Ramos (cell line): ENCODE results near the gene PROK1.
"Not testable (repeated sequence)": the region's sequence is repeated elsewhere in the genome, so short reads cannot be mapped to it uniquely, and the experiment has no call there.

Source experiments
- in situ Hi-C: fragments of 300-500 bp; cut with MboI; formaldehyde crosslinking; loops from one replicate; pipeline ENCODE4 v1.14.3; 2022; ENCODE audit warnings: low sequenced_read_pairs; ENCODE audit not compliant: unreplicated experiment

Gene PROK1

DNA sequence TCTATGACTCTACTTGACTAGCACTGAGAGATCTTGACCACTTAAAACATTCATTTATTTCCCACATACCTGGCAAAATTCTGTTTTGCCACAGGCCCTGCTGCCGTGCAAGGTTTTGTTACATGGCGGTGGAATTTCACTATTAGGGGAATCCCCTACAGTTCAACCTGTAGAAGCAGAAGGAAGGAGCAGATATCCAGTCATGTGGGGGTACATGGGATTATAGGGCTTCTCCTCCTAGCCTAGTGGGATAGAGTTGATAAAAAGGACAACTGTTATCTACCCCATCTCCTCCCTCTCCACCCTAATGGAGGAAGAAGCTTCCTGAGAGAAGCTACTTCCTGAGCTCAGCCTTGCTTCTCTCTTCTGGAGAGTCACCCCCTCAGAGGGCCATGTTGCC, 17.7 kb upstream of the PROK1 start:
- in situ Hi-C loops, result no loop called here

DNA sequence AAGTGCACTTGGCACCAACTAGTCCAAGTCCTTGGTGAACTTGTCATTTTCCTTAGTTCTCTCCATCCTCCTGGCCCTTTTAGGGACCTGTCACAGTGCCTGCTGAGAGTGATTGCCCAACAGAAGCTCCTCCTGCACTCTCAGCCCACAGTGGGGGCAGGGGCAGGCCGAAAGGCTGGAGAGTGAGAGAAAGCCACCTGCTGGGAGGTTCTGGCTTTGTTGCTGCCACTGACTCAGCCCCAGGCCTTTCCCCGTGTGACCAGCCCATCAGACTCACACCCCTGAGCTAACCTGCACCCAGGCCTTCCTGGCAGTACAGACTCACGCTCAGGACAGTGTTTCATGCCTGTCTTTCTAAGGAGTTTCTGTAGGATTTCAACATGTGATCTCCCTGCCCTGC, 17.1 kb upstream of the PROK1 start:
- in situ Hi-C loops, result no loop called here

GRCh38 chr1:110434946-110435345, 16.0 kb upstream of the PROK1 start:
- in situ Hi-C loops, result no loop called here

- in situ Hi-C loops, result no loop called here
Observed at GRCh38 chr1:110436635-110437034, 14.3 kb upstream of the PROK1 start.

DNA sequence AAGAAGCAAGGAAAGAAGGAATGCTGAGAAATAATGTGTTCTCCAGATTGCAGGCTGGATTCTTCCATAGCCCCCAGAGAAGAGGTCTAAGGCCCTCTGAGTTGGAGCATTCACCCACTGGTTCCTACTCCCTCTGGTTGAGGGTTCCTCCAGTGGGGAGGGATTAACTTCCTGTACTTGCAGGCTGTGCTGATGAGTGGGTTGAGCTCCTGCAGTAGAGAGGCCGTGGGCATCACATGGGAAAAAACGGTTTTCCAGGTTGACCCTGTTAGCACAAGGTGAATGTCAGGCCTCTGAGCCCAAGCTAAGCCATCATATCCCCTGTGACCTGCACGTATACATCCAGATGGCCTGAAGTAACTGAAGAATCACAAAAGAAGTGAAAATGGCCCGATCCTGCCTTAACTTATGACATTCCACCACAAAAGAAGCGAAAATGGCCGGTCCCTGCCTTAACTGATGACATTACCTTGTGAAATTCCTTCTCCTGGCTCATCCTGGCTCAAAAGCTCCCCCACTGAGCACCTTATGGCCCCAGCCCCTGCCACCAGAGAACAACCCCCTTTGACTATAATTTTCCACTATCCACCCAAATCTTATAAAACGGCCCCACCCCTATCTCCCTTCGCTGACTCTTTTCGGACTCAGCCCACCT, 13.2 kb upstream of the PROK1 start:
- in situ Hi-C loops, result not testable (repeated sequence)

GRCh38 chr1:110438893-110439292, 12.1 kb upstream of the PROK1 start:
- in situ Hi-C loops, result no loop called here

DNA sequence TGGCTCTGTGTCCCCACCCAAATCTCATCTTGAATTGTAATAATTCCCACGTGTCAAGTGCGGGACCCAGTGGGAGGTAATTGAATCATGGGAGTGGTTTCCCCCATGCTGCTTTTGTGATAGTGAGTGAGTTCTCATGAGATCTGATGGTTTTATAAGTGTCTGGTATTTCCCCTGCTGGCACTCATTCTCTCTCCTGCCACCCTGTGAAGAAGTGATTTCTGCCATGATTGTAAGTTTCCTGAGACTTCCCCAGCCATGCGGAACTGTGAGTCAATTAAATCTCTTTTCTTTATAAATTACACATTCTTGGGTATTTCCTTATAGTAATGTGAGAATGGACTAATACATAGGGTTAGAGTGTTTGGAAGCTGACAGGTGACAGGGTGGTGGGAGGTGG, 11.1 kb upstream of the PROK1 start:
- in situ Hi-C loops, result not testable (repeated sequence)

DNA sequence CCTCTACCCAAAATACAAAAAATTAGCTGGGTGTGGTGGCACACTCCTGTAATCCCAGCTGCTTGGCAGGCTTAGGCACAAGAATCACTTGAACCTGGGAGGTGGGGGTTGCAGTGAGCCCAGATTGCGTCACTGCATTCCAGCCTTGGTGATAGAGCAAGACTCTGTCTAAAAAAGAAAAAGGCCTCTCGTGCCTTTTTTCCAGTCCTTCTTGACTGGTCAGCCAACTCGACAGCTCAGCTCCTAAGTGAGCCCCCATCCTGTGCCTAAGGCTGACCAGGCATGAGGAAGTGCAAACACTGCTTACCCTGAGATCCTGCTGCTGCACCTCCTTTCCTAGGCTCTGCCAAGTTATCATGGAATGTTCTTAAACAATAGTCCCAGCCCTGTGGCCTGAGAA, 10.1 kb upstream of the PROK1 start:
- in situ Hi-C loops, result no loop called here

GRCh38 chr1:110441888-110442287, 9.1 kb upstream of the PROK1 start:
- in situ Hi-C loops, result no loop called here

DNA sequence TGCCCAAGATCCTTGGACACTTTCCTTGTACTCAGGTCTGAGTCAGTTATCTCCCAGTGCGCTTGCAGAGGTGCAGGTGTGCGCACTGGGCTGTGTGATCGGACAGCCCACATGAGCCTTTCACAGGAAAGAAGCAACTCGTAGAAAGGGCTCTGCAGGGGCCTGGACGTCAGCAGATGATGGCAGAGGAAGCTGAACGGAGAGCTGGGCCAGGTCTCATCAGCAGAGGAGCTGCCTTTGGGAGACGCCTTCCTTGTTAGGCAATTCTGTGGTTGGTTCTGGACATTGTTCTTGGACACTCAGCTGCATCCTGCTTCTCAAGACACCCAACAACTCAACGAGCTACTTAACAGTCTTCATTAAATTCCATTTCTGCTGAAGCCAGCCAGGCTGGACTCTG, 7.5 kb upstream of the PROK1 start:
- in situ Hi-C loops, result no loop called here

DNA sequence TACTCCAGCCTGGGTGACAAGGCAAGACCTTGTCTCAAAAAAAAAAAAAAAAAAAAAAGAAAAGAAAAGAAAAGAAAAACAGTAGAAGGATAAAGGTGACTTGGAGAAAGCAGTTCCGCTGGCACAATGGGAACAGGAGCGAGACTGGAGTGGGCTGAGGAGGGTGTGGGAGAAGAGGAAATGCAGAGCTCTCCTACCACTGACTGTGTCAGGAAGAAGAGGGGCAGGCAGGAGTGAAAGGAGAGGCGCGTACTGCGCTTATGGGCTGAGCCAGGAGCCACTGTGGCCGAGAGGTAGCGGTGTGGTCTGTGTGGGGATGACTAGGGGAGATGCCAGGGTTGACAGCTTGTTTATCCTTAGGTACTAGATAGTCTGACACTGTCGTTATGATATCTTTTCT, 6.4 kb upstream of the PROK1 start:
- in situ Hi-C loops, result no loop called here

GRCh38 chr1:110449661-110450651, 993 bp upstream of the PROK1 start:
- in situ Hi-C loops, result loop anchor here (5.0 kb wide), 1 partner anchor 248 kb away; no protein-coding TSS in a partner anchor

DNA sequence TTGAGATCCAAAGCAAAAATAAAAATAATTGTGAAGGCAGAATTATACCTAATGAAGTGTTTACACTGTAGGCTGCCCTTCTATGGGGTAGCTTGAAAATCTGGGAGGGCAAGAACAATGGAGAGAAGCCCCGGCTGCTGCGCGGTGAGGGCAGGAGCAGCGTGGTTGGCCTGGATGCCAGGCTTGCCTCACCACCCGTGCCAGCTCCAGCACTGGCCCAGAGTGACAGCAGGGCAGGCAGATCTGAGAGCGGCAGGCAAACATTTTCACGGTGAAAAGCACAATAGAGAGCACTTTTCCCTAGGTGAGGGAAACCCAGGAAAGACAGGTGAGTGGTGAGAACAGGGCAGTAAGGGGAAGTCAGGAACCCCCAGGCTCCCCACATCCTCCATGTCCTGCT, 1.4 kb downstream of the PROK1 start:
- in situ Hi-C loops, result loop anchor here (5.0 kb wide), 1 partner anchor 250 kb away; no protein-coding TSS in a partner anchor

GRCh38 chr1:110453829-110454228, 2.9 kb downstream of the PROK1 start:
- in situ Hi-C loops, result loop anchor here (5.0 kb wide), 1 partner anchor 252 kb away; no protein-coding TSS in a partner anchor

GRCh38 chr1:110454328-110454727, 3.4 kb downstream of the PROK1 start:
- in situ Hi-C loops, result loop anchor here (5.0 kb wide), 1 partner anchor 252 kb away; no protein-coding TSS in a partner anchor

DNA sequence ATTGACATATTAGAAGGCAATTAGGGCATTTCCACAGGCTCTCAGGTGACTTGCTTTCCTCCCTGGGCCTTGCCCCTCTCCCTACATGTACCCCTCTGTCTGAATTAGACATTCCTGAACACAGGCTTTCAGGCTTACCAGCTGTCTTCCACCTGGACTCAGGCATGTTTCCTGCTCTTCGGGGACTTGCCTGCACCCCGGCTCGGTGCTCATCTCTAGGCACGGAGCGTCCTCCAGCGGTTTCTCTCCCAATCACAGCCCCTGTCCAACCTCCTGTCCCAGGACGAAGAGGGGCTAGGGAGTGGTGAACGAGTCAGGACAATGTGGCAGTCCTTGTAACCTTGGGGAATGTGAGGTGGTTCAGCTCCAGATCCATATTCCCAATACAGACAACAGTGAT, 4.2 kb downstream of the PROK1 start:
- in situ Hi-C loops, result no loop called here

GRCh38 chr1:110457206-110457605, 6.3 kb downstream of the PROK1 start:
- in situ Hi-C loops, result no loop called here

GRCh38 chr1:110460253-110461220, 9.6 kb downstream of the PROK1 start:
- in situ Hi-C loops, result no loop called here

- in situ Hi-C loops, result no loop called here
Observed at GRCh38 chr1:110462093-110462492, 11.1 kb downstream of the PROK1 start.

DNA sequence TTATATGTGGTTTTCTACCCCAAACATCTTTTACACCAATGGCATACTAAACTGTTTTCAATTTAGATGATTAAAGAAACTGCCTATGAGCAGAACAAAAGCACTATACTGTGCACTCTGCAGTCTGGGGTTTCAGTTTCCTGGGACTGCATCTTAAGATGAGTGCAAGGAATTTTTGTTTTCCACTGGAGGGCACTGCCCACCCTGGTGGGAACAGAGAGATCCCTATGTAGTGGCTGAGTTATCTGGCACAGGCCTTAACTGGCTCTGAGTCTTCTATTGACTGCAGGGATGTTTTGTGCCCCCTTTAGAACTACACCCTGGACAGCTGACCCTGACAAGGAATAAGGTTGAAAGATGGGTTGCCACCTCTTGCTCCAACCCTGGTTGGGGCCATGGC, 12.0 kb downstream of the PROK1 start:
- in situ Hi-C loops, result no loop called here
